OCI-LY7 (cell line): Measurements from ENCODE around the gene ELOB. TPM values are rescaled to one million over a fixed set of nuclear protein-coding genes. Genes with fewer than 3 reads are reported as not detected.

ENCODE experiments used
- BruUV-seq: library from RNA; stranded (reverse); fragments of 400-500 nt; replicated peaks from 2 replicates; lab custom pipeline; 2021; lab: Mats Ljungman, UMichigan
- CTCF ChIA-PET: fragments of 300-600 bp; sonication (Branson Sonifier 250); formaldehyde crosslinking; loops from one replicate; lab custom pipeline; 2022; ENCODE audit warnings: antibody characterized with exemption; ENCODE audit not compliant: unreplicated experiment; lab: Charles Lee
- POLR2A ChIA-PET: fragments of 300-600 bp; sonication (Branson Sonifier 250); formaldehyde crosslinking; loops from one replicate; lab custom pipeline; 2022; ENCODE audit warnings: antibody characterized with exemption; lab: Charles Lee
- DNase-seq: peaks from one replicate; pipeline ENCODE4 v3.0.0-alpha.2; 2015; ENCODE audit warnings: low spot score
- H2AFZ ChIP-seq: fragments of 200-600 bp; sonication (generic), shearing (Covaris generic); 2 replicates; pipeline ENCODE4 v1.6.1; 2014; ENCODE audit warnings: mild to moderate bottlenecking, antibody characterized with exemption, low read length, moderate library complexity
- H3K27ac ChIP-seq: fragments of 200-600 bp; sonication (generic); 2 replicates; pipeline ENCODE4 v1.5.1; 2014; ENCODE audit warnings: mixed run types, low read depth, mild to moderate bottlenecking, moderate library complexity, low read length, inconsistent platforms; ENCODE audit not compliant: poor library complexity, severe bottlenecking
- H3K36me3 ChIP-seq: fragments of 200-600 bp; sonication (generic); 2 replicates; pipeline ENCODE4 v1.6.1; 2014; ENCODE audit warnings: mild to moderate bottlenecking, antibody characterized with exemption, low read length, moderate library complexity, mixed read lengths; ENCODE audit not compliant: insufficient read depth
- H3K4me1 ChIP-seq: fragments of 200-600 bp; sonication (generic); 2 replicates; pipeline ENCODE4 v1.5.1; 2014; ENCODE audit warnings: mild to moderate bottlenecking, low read length; ENCODE audit not compliant: insufficient read depth, poor library complexity, severe bottlenecking
- H3K4me2 ChIP-seq: fragments of 200-600 bp; sonication (generic); 2 replicates; pipeline ENCODE4 v1.6.1; 2014; ENCODE audit warnings: mild to moderate bottlenecking, low read length
- H3K4me3 ChIP-seq: fragments of 200-600 bp; sonication (generic); 2 replicates; pipeline ENCODE4 v1.5.1; 2014; ENCODE audit warnings: mild to moderate bottlenecking, low read depth, low read length; ENCODE audit not compliant: poor library complexity, severe bottlenecking
- H3K79me2 ChIP-seq: fragments of 200-600 bp; sonication (generic); 2 replicates; pipeline ENCODE4 v1.6.1; 2016; ENCODE audit warnings: low read depth, mild to moderate bottlenecking, low read length, moderate library complexity, mixed read lengths; ENCODE audit not compliant: insufficient read depth
- H3K9me2 ChIP-seq: fragments of 200-600 bp; sonication (generic); 2 replicates; pipeline ENCODE4 v1.6.1; 2016; ENCODE audit warnings: mild to moderate bottlenecking, low read length, mixed read lengths; ENCODE audit not compliant: insufficient read depth
- H3K9me3 ChIP-seq: fragments of 200-600 bp; sonication (generic); 2 replicates; pipeline ENCODE4 v1.6.1; 2014; ENCODE audit warnings: mild to moderate bottlenecking, mixed run types, low read length, mixed read lengths
- H4K20me1 ChIP-seq: fragments of 200-600 bp; sonication (generic); 2 replicates; pipeline ENCODE4 v1.6.1; 2014; ENCODE audit warnings: mild to moderate bottlenecking, antibody characterized with exemption, low read length, moderate library complexity, mixed read lengths; ENCODE audit not compliant: insufficient read depth
- EZH2phosphoT487 ChIP-seq: fragments of 200-600 bp; sonication (generic); IDR thresholded peaks from 2 replicates; pipeline ENCODE4 v1.6.1; 2018; ENCODE audit warnings: low read depth, borderline replicate concordance, mild to moderate bottlenecking, mixed run types, antibody characterized with exemption, low read length, moderate library complexity, mixed read lengths
- intact Hi-C: fragments of 100-400 bp; cut with micrococcal nuclease; formaldehyde crosslinking; loops from one replicate; pipeline ENCODE4 v1.10.0; 2022; ENCODE audit not compliant: unreplicated experiment
- total RNA-seq, 2 experiments: library from RNA; depleted of rRNA in 1 of 2; stranded (reverse); fragments of >200 nt in 1 of 2; shearing (Covaris generic) in 1 of 2; gene quantifications; 2 replicates each; pipeline ENCODE4 v1.2.3, GENCODE V29; 2014 to 2022
- TF ChIP-seq, protein P1 (sequence below): fragments of 200-600 bp; sonication (generic); conservative IDR thresholded peaks from 2 replicates; pipeline ENCODE4 v1.5.1; 2014; ENCODE audit warnings: mild to moderate bottlenecking, antibody characterized with exemption, low read length, moderate library complexity, mixed read lengths

The ELOB gene
- total RNA-seq, 2 experiments from 2014 or later: 209 to 285 TPM

DNA sequence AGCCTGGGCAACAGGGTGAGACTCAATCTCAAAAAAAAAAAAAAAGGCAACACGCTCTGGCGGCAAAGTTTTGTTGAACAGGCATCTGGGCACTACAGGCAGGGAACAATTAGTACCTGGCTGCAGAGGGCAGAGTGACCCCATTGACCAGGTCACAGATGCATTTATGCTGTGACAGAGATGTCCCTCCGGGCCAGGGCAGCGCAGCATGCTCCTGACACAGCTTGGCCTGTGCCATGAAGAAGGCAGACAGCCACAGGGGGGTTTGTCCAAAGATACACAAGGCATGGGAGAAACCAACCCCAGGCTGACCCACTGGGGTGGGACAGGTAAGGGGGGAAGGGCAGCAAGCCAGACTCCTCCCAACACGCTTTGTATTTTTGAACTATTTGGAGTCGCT, 32.4 kb downstream of the ELOB start:
- no TSS peak for BruUV-seq
- Histone ChIP-seq H3K9me2 (no peaks in the 10 kb centered on the region), H2AFZ (no peak overlapping the region), H3K4me1 (no peaks in the 10 kb centered on the region), H3K4me3 (no peak overlapping the region), H4K20me1 (no peaks in the 10 kb centered on the region), H3K79me2 (peaks cover under 1% of the 10 kb centered on the region; the same call in 1 of the 2 replicates), H3K4me2 (no peak overlapping the region), H3K9me3 (no peaks in the 10 kb centered on the region), H3K27ac (no peak overlapping the region), H3K36me3 (peaks cover 6% of the 10 kb centered on the region)
- CTCF ChIA-PET: no interaction called here
- no peak for DNase-seq
- POLR2A ChIA-PET: no interaction called here
- TF ChIP-seq, protein P1, sequence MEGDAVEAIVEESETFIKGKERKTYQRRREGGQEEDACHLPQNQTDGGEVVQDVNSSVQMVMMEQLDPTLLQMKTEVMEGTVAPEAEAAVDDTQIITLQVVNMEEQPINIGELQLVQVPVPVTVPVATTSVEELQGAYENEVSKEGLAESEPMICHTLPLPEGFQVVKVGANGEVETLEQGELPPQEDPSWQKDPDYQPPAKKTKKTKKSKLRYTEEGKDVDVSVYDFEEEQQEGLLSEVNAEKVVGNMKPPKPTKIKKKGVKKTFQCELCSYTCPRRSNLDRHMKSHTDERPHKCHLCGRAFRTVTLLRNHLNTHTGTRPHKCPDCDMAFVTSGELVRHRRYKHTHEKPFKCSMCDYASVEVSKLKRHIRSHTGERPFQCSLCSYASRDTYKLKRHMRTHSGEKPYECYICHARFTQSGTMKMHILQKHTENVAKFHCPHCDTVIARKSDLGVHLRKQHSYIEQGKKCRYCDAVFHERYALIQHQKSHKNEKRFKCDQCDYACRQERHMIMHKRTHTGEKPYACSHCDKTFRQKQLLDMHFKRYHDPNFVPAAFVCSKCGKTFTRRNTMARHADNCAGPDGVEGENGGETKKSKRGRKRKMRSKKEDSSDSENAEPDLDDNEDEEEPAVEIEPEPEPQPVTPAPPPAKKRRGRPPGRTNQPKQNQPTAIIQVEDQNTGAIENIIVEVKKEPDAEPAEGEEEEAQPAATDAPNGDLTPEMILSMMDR: no peak
- no peak for TF ChIP-seq EZH2phosphoT487
- intact Hi-C loops: no loop called here

DNA sequence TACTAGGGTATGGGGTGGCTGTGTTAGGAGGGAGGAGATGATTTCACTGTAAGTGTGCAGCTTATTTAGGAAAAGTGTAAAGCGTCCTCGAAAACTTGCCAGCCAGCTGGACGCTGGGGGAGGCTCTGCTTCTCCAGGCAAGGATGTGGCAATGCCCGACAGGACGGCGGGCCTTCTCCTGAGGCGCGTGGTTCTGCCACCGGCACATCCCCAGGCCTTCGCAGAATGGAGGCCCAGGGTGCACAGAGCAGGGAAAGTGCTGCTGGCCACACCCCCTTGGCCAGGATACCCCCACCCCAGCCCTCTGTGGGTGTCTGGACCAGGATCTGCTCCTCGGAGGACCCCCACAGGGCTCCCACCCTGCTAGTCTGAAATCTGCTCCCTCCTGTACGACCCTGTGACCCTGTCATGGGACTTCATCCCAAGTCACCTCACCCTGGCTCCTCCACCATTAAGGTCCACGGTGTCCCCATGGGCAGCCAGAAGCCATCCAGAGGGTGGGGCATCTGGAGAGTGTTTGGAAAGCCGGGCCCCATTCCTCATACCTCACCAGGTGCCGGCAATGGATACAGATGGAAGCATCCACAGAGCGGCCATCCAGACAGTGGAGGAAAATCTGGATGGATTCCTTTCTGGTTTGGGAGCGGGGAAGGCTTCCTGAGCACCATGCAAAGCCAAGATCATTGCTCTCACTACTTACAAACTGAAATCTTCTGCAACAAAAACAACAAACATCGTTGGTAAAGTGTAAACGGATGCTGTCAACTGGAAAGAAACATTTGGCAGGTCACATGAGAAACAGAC, 33.9 kb downstream of the ELOB start:
- BruUV-seq: no TSS peak
- DNase-seq: no peak
- intact Hi-C loops: no loop called here
- Histone ChIP-seq H4K20me1 (no peaks in the 10 kb centered on the region), H3K36me3 (no peaks in the 10 kb centered on the region), H3K27ac (no peak overlapping the region), H3K4me3 (no peak overlapping the region), H3K4me1 (no peaks in the 10 kb centered on the region), H3K9me2 (no peaks in the 10 kb centered on the region), H3K4me2 (no peak overlapping the region), H3K9me3 (no peaks in the 10 kb centered on the region), H2AFZ (no peak overlapping the region), H3K79me2 (no peaks in the 10 kb centered on the region)
- no peak for TF ChIP-seq EZH2phosphoT487
- TF ChIP-seq, protein P1: no peak
- ChIA-PET CTCF (no interaction called here), POLR2A (no interaction called here)

DNA sequence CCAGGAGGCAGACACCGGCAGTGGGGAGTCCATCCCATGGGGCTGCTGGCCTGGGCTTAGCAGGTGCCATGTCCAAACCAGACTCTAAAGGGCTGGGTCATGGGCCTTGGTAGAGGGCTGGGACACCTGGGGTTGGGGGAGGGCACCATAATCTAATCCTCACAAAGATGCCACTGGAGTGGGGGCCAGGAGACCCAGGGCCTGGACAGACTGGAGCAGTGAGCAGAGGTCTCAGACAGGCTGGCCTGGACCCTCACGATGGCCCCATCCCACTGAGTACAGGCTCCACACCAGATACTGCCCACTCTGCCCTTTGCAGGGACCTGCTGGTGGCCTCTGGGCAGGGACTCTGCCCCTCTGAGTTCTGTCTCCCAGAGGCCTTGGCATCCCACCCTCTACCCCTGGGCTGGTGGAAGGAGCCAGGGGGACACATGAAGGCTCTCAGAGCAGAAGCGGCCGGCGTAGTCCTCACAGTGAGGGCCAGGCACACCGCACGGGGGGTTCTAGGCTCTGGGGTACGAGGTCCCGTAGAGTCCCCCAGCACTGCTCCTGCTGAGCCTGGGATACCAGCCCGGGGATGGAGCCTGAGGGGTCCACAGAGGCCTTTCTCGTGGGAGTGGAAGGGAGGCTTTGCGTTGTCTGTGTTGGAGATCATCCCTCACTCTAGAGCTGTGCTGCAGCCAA, 34.6 kb downstream of the ELOB start:
- intact Hi-C loops: no loop called here
- Histone ChIP-seq H3K36me3 (no peaks in the 10 kb centered on the region), H2AFZ (no peak overlapping the region), H3K9me3 (no peaks in the 10 kb centered on the region), H3K79me2 (no peaks in the 10 kb centered on the region), H3K27ac (no peak overlapping the region), H3K4me2 (no peak overlapping the region), H3K9me2 (no peaks in the 10 kb centered on the region), H4K20me1 (no peaks in the 10 kb centered on the region), H3K4me3 (no peak overlapping the region), H3K4me1 (no peaks in the 10 kb centered on the region)
- DNase-seq: no peak
- ChIA-PET CTCF (no interaction called here), POLR2A (no interaction called here)
- TF ChIP-seq, protein P1: no peak
- TF ChIP-seq EZH2phosphoT487: no peak
- BruUV-seq: no TSS peak
